Dedifferentiated amniotic fluid mesenchymal stem cell (primary cell): Measurements from ENCODE around the gene LIMS1.
"Not testable (repeated sequence)": the region's sequence is repeated elsewhere in the genome, so short reads cannot be mapped to it uniquely, and the experiment has no call there.

Experiments used
- DNase-seq: peaks from one replicate; pipeline ENCODE4 v3.0.0-alpha.2; 2016; ENCODE audit errors: extremely low spot score

Gene LIMS1

GRCh38 chr2:108587621-108588020 is 53.4 kb downstream of the LIMS1 start:
- no peak for DNase-seq

DNA sequence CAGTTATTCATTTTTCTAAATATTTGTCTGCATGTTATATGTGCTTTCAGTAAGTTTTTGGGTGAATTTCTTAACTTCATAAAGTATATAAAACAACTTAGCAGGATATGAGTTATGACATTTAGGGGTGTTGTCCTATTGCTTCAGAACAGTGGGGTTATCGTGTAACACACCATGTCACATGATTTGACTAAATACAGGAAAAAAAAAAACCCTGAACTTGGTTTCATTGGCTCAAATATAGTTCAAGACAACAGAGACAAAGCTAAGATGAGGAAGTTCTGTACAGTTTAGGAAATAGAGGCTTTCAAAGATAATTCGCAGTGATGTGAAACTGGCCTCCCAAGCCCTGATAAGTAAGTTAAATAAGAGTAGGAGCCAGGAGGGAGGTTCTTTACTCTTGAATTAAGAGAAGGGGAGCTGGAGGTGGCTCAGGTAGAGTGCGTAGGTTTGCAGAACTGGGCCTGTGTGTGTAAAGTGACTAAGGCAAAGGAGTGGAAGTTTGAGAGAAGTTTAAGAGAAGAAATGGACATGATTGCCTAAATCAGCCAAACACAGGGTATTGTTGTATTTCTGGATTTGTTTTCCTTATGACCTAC is 53.9 kb downstream of the LIMS1 start:
- no peak for DNase-seq

DNA sequence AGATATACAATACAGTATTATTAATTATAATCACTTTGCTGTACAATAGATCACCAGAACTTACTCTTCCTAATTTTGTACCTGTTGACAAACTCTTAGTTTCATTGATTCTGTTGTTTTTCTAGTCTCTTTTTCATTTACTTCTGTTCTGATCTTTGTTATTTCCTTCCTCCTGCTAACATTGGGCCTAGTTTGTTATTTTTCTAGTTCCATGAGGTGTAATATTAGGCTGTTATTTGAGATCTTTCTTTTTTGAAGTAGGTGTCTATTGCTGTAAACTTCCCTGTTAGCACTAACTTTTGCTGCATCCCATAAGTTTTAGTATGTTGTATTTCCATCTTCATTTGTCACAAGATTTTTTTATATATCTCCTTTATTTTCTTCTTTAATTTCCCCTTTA is 55.1 kb downstream of the LIMS1 start:
- no peak for DNase-seq

- DNase-seq, result no peak
Measured at GRCh38 chr2:108589781-108590180, 55.5 kb downstream of the LIMS1 start.

- DNase-seq, result no peak
Measured at GRCh38 chr2:108591163-108591562, 56.9 kb downstream of the LIMS1 start.

DNA sequence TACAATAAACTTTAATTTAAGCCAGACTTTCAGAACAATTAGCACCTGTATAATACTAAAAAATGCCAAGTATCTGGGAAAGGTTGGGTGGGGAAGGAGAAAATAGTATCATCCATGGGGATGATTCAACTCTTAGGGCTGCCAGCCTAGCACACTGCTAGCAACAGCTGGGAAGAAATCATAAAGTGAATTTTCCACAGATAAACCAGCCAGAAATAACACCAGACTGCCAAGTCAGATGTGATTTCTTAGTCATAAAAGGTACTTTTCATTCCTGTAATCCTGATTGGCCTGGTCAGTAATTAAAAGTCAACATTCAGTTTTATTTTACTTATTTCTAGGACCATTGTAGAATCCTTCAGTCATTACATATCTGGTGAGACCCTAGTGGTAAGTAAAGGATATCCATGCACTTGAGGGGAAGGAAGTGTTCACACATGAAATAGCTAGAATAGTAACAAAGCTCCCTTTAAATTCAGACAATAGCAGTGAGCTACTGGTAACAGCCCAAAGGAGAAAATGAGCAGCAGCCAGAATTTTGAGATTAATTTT is 59.4 kb downstream of the LIMS1 start:
- peak; percentile 68 for DNase-seq

DNA sequence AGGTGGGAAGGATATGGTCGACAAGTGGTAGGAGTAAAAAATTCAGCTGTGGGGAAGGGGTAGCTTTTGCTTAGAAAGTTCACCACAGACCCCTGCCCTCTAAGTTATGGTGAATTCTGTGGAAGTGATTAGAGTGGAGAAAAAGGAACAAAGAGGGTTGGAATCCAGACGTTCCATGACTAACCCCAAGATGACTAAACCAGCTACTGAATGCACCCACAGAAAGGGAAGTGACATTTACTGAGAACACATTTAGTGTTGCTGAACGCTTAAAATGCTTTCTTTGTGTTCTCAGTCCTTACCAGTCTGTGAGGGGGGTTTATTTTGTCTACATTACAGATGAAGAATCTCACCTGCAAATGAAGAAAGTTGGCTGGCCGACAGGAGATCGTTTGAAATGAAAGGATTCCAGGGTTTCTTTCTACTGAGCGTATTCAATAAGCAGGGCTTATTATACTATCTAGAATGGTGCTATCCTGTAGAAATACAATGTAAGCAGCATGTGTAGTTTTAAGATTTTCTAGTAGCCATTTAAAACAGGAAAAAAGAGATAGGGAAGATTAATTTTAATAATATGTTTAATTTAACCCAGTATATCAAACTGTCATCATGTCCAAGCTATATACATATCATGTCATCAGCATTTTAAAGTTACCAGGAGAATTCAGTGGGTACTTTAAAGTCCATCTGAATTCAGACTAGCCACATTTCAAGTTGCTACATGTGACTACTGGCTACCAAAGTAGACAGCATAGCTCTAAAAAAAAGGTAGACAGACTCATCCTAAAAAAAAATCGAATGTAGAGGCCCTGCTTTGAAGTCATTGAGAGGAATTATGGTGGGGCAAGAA is 60.1 kb downstream of the LIMS1 start:
- peak; percentile 60 for DNase-seq

DNA sequence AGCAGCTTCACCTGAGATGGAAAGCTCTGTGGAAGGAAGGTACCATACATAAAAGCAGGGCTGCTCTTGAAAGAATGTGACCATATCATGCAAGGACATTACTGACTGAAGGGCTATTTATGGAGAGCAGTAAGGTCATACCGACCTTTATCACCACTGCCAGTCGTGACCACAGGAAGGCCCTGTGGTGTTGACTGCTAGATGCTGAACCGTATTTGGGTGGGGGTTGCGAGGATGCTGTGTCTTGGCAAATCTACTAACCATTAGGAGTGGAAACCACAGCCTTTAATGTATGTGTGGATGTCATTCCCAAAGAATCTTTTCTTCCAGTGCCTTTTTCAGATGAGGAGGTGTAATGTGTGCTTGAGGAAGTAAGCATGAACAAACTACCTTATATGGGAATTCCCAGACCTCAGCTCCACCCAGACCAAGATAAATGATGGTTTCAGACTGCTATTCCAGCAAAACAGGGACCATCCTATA is 60.8 kb downstream of the LIMS1 start:
- DNase-seq, result peak; percentile 55

- not testable (repeated sequence) for DNase-seq
Measured at GRCh38 chr2:108595771-108596170, 61.5 kb downstream of the LIMS1 start.

GRCh38 chr2:108597105-108597744 is 63.0 kb downstream of the LIMS1 start:
- not testable (repeated sequence) for DNase-seq

GRCh38 chr2:108601199-108601598 is 66.9 kb downstream of the LIMS1 start:
- DNase-seq, result not testable (repeated sequence)

GRCh38 chr2:108602422-108602821 is 68.2 kb downstream of the LIMS1 start:
- DNase-seq, result no peak

DNA sequence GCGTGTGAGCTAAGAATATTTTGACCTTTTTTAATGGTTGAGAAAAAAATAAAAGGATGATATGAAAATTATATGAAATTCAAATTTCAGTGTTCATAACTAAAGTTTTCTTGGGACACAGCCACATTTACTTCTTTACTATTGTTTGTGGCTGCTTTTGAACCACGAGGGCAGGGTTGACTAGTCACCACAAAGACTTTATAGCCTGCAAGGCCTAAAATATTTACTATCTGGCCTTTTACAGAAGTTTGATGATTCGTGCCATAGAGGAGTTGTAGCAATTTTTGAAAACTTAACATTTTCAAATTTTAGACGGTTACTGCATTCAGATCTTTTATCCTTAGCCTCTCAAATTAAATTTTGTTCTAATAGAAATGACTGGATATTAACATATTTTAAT is 69.9 kb downstream of the LIMS1 start:
- no peak for DNase-seq

- DNase-seq, result no peak
Measured at GRCh38 chr2:108605947-108606346, 71.7 kb downstream of the LIMS1 start.

DNA sequence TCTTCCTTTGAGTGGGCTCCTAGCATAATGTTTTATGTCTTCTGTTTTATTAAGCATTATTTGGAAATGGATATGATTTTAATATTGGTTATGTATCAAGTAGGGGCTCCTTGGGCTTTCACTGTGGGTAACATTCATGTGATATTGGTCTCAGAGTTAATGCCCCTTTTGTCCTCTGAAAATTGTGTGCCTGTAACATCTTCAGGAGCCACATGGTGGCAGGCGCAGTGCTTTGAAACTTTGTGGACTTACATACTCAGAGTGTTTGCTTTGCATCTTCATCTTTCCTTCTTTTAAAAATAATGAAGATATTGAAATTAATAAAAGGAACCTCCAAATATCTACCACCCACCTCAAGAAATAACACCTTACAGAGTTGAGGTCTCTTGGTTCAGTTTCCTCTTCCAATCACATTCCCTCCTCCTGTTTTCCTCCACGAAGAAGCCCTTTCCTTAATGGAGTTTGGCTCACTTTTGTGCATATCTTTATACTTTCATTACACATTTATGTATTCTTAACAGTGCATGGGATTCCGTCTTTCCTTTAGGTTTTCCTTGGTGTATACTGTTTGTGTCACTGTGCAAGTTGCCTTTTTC is 73.5 kb downstream of the LIMS1 start:
- peak; percentile 29 for DNase-seq

- DNase-seq, result no peak
Measured at GRCh38 chr2:108611021-108611420, 76.8 kb downstream of the LIMS1 start.

- DNase-seq, result no peak
Measured at GRCh38 chr2:108612153-108612513, 77.9 kb downstream of the LIMS1 start.

DNA sequence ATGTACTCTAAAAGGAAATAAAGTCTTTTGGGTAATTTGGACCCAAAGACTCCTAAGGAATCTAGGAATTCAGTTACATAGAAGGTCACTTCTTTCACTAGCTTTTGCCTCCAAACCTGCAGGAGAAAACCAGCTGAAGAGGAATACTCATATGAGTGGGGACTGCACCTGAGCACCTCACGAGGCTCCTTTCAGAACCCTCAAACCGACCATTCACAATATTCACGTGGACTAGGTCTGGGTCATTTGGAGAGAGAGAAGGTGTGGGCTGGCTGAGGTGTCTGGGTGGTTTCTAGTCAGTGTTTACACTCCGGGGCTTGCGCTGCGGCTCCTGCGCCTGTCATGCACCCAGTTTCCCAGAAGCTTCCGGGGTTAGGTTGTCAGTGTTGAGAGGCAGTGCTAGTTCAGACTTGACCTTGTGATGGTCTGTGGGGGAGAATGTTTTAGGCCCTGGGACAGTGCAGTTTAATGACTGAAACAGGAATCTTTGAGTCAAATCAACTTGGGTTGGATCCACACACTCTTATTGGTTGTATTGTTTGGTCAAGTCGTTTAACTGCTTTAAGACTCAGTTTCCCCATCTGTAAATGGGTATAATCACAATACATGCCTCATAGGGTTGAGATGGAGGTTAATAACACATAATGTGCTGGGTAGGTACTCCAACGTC is 78.4 kb downstream of the LIMS1 start:
- no peak for DNase-seq

DNA sequence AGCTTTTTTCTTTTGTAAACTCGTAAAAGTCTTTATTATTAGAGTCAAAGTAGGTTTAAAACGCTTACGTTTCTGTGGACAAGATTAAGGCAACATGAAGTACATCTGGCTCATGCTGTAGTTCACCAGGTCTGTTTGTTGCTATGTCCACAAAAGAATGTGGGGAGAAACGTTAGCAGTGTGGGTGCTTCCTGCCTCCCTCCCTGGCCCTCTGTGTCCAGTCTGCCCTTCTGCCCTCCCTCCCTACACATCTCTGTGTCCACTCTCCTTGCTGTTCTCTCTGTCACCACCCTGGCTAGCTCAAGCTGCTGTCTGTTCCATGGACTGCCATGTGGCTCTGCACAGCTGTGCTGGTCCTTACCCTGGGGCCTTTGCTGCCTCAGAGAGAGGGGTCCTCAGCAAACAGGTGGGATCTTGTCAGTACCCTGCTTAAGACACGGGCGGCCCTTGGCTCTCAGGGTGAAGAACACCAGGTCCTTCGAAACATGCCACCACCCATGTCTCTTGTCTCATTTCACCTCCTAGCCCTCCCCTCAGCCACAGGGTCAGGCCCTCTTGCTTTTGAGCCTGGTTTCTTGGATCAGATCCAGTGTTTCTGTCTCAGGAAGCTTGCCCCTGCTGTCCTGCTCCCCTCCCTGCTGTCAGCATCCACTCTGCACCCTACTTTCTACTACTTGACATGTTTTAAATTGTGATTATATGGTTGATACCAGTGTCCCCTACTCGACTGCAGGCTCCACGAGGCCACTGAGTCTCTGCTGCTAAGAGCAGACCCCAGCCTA is 79.2 kb downstream of the LIMS1 start:
- DNase-seq, result no peak

GRCh38 chr2:108614043-108614545 is 79.8 kb downstream of the LIMS1 start:
- no peak for DNase-seq

GRCh38 chr2:108614659-108615058 is 80.4 kb downstream of the LIMS1 start:
- DNase-seq, result no peak
